A549 (cell line): ENCODE measurements around the gene AQP2.

Source experiments
- CHD4 ChIP-seq: fragments of 200-600 bp; sonication (generic); IDR thresholded peaks from 2 replicates; pipeline ENCODE4 v1.6.1; 2016; ENCODE audit warnings: antibody characterized with exemption, mild to moderate bottlenecking, borderline replicate concordance
- CTCF ChIP-seq: fragments of >200 bp; sonication (Bioruptor Twin); formaldehyde crosslinking; IDR thresholded peaks from 3 replicates; pipeline ENCODE4 v1.5.1; 2016
- FOSB ChIP-seq: fragments of 250-450 bp; sonication (Bioruptor Pico); IDR thresholded peaks from 2 replicates; pipeline ENCODE4 v1.5.0; 2020; ENCODE audit warnings: mild to moderate bottlenecking, moderate library complexity
- MAZ ChIP-seq: fragments of 150-350 bp; IDR thresholded peaks from 2 replicates; pipeline ENCODE4 v1.6.1; 2014; ENCODE audit warnings: antibody characterized with exemption, low read depth, low read length, borderline replicate concordance
- POLR2A ChIP-seq: IDR thresholded peaks from 2 replicates; pipeline ENCODE4 v1.6.1; 2012; ENCODE audit warnings: mild to moderate bottlenecking, low read length
- TP53 ChIP-seq: fragments of 250-450 bp; sonication (Bioruptor Pico); IDR thresholded peaks from 2 replicates; pipeline ENCODE4 v1.5.0; 2021; ENCODE audit warnings: mild to moderate bottlenecking, moderate library complexity
- TF ChIP-seq, protein P1 (sequence below): fragments of 200-600 bp; sonication (generic); IDR thresholded peaks from 2 replicates; pipeline ENCODE4 v1.6.1; 2016; ENCODE audit warnings: antibody characterized with exemption, mild to moderate bottlenecking, moderate library complexity

- TF ChIP-seq, protein P1, sequence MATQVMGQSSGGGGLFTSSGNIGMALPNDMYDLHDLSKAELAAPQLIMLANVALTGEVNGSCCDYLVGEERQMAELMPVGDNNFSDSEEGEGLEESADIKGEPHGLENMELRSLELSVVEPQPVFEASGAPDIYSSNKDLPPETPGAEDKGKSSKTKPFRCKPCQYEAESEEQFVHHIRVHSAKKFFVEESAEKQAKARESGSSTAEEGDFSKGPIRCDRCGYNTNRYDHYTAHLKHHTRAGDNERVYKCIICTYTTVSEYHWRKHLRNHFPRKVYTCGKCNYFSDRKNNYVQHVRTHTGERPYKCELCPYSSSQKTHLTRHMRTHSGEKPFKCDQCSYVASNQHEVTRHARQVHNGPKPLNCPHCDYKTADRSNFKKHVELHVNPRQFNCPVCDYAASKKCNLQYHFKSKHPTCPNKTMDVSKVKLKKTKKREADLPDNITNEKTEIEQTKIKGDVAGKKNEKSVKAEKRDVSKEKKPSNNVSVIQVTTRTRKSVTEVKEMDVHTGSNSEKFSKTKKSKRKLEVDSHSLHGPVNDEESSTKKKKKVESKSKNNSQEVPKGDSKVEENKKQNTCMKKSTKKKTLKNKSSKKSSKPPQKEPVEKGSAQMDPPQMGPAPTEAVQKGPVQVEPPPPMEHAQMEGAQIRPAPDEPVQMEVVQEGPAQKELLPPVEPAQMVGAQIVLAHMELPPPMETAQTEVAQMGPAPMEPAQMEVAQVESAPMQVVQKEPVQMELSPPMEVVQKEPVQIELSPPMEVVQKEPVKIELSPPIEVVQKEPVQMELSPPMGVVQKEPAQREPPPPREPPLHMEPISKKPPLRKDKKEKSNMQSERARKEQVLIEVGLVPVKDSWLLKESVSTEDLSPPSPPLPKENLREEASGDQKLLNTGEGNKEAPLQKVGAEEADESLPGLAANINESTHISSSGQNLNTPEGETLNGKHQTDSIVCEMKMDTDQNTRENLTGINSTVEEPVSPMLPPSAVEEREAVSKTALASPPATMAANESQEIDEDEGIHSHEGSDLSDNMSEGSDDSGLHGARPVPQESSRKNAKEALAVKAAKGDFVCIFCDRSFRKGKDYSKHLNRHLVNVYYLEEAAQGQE: no peak
- TF ChIP-seq CTCF (no peak), MAZ (no peak), POLR2A (no peak), TP53 (CRISPR knock-in tag) (no peak), FOSB (CRISPR knock-in tag) (no peak), CHD4 (no peak)
Measured at GRCh38 chr12:49916129-49916919, 34.2 kb upstream of the AQP2 start.
